Kidney (tissue), 14 donors: ENCODE measurements around the gene CACFD1. TPM values are rescaled to one million over a fixed set of nuclear protein-coding genes. Genes with fewer than 3 reads are reported as not detected.

Source experiments
- DNase-seq, 5 donors: peaks; one replicate each; pipeline ENCODE4 v3.0.0-alpha.2; 2013 to 2020
- FAIRE-seq: peaks from 2 replicates; lab custom pipeline; 2012; peaks lifted over from hg19 to GRCh38; lab: Jason Lieb, UNC
- H3K27ac ChIP-seq, 2 donors: one replicate each; pipeline ENCODE4 v1.7.0; 2013; ENCODE audit warnings: low read depth in 2 of 2, low read length in 2 of 2, inconsistent platforms in 1 of 2
- H3K27me3 ChIP-seq: one replicate; pipeline ENCODE4 v1.7.1; 2013; ENCODE audit warnings: low read length, inconsistent platforms; ENCODE audit not compliant: control insufficient read depth, insufficient read depth
- H3K36me3 ChIP-seq, 3 donors: one replicate each; pipeline versions ENCODE4 v1.7.0 to v1.7.1; 2013; ENCODE audit warnings: low read length in 3 of 3, control low read depth in 1 of 3, inconsistent platforms in 1 of 3; ENCODE audit not compliant: insufficient read depth in 3 of 3, control insufficient read depth in 2 of 3
- H3K4me1 ChIP-seq, 3 donors: one replicate each; pipeline versions ENCODE4 v1.7.0 to v1.7.1; 2013; ENCODE audit warnings: low read length in 3 of 3, inconsistent platforms in 1 of 3, low read depth in 1 of 3; ENCODE audit not compliant: control insufficient read depth in 2 of 3, insufficient read depth in 2 of 3
- H3K4me3 ChIP-seq, 3 donors: one replicate each; pipeline versions ENCODE4 v1.7.0 to v1.8.1; 2013; ENCODE audit warnings: low read length in 3 of 3, control low read depth in 1 of 3, inconsistent platforms in 1 of 3
- H3K9ac ChIP-seq, 3 donors: one replicate each; pipeline versions ENCODE4 v1.7.0 to v1.7.1; 2013; ENCODE audit warnings: low read length in 3 of 3, control low read depth in 1 of 3, inconsistent platforms in 1 of 3
- H3K9me3 ChIP-seq, 3 donors: one replicate each; pipeline versions ENCODE4 v1.7.0 to v1.7.1; 2013; ENCODE audit warnings: low read length in 3 of 3, control low read depth in 1 of 3, inconsistent platforms in 1 of 3; ENCODE audit not compliant: control insufficient read depth in 2 of 3, insufficient read depth in 1 of 3
- CTCF ChIP-seq: IDR thresholded peaks from 3 replicates; pipeline ENCODE4 v1.5.1; 2012; ENCODE audit warnings: mild to moderate bottlenecking, moderate library complexity, borderline replicate concordance; ENCODE audit not compliant: insufficient read depth; ENCODE audit errors: extremely low read depth
- intact Hi-C: fragments of 100-400 bp; cut with DNase I; formaldehyde crosslinking; loops from one replicate; pipeline ENCODE4 v1.11.1; 2022
- polyA plus RNA-seq: library from polyadenylated mRNA; stranded (reverse); fragments of 350-450 nt; fragmentation: Illumina TruSeq; extraction: RNeasy Lipid Tissue Mini Kit (QIAGEN cat#74804); gene quantifications from one replicate; pipeline ENCODE4 v1.2.3, GENCODE V29; 2014; ENCODE audit warnings: low read depth, low replicate concordance; ENCODE audit not compliant: insufficient read depth
- total RNA-seq: library from RNA; stranded (reverse); fragmentation: NEBNext Ultra II Directional; extraction: Animal tissue kit (Norgen Biotek cat#: 25700); gene quantifications from one replicate; pipeline ENCODE4 v1.2.1, GENCODE V29; 2021
- donor health status: control.
- donor health status: control.
- donor health status: control.
- donor health status: control.
- donor health status: control.
- donor health status: DM: yes; HTN: yes; CAD: no.
- donor health status: Normal renal cell carcinoma (clear cell type).

The CACFD1 gene
- total and polyA plus RNA-seq, 2 donors from 2014 or later = 37.3 to 37.8 TPM

DNA sequence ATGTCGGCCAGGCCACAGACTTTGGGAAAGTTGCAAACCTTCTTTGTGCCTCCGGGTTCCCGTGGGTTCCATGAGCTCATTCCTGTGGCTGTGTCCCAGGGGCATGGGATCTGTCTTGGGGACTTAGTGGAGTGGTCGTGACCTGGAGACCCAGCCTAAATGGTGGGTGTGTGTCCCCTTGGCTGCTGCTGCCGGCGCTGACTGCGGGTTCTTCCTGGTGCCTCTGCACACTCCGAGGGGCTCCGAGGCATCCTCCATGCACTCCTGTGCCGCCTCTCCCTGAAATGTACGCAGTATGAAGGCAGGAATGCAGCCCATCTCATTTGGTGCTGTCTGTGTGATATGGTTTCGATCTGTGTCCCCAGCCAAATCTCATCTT, 40.1 kb downstream of the CACFD1 start:
- Histone ChIP-seq H3K27me3 (no peaks in the 10 kb centered on the region), H3K9ac (no peak overlapping the region), H3K4me1 (peaks cover 0 to 7% (median 3%) of the 10 kb centered on the region in 3 donors), H3K27ac (peak overlapping the region in 1 of 2 donors; percentile 33), H3K9me3 (peaks cover 0 to 12% (median 5%) of the 10 kb centered on the region in 3 donors), H3K36me3 (no peaks in the 10 kb centered on the region), H3K4me3 (no peak overlapping the region)
- intact Hi-C loops = no loop called here
- TF ChIP-seq CTCF = no peak
- DNase-seq (peak in 1 of 5 donors; percentile 67), FAIRE-seq (no peak)

DNA sequence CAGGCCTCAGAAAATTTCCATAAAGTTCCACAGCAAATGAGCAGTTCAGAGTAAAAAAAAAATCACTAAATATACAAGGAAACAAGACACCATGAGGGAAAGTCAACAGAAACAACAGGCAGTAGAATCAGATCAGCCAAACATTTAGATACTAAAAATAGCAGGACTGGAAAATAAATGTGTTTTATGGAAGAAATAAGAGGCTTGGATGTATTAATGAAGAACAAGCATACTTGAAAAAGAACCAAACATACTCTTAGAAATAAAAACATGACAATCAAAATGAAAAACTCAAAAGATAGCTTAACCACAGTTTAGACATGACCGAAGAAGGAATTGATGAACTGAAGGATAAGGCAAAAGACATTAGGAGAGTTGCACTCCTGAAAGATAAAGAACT, 42.3 kb downstream of the CACFD1 start:
- no peak for DNase-seq
- Histone ChIP-seq H3K27me3 (no peaks in the 10 kb centered on the region), H3K4me1 (peaks cover 0 to 7% (median 3%) of the 10 kb centered on the region in 3 donors), H3K9ac (no peak overlapping the region), H3K9me3 (peaks cover 0 to 12% (median 5%) of the 10 kb centered on the region in 3 donors), H3K4me3 (no peak overlapping the region), H3K36me3 (no peaks in the 10 kb centered on the region), H3K27ac (no peak overlapping the region)
- intact Hi-C loops = no loop called here
- TF ChIP-seq CTCF = no peak
- no peak for FAIRE-seq

DNA sequence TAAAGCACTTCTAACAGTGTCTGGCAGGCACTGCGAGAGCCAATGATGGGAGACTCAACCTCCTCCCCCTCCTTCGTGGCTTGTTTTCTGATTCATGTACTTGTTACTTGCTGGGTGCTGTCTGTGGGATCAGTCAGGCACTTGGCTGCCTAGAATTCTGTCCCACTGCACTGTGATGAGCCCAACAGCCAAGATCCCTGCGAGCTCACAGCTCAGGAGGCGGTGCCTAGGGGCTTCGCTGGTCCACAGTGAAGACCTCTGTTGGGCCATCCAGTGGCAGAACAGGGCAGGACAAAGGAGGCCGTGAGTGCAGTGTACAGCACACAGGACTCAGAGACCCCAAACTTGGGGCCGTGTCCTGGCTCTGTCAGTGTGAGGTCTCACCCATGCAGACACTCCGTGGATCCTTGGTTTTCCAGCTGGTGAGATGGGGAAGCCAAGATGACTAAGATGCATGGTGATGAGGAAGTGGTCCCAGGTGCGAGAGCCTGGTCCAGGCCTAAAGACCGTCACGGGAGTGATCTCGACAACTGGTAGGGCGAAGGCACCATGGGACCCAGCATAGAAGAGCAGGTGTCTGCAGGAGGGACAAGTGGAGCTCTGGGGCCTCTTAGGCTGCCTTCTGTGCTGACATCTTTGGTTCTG, 45.5 kb downstream of the CACFD1 start:
- DNase-seq = peak in 1 of 5 donors; percentile 30
- intact Hi-C loops = no loop called here
- Histone ChIP-seq H3K9ac (no peak overlapping the region), H3K27ac (no peak overlapping the region), H3K4me3 (no peak overlapping the region), H3K36me3 (no peaks in the 10 kb centered on the region), H3K27me3 (no peaks in the 10 kb centered on the region), H3K9me3 (peaks cover 0 to 12% (median 5%) of the 10 kb centered on the region in 3 donors), H3K4me1 (peaks cover 0 to 9% (median 7%) of the 10 kb centered on the region in 3 donors)
- no peak for FAIRE-seq
- no peak for TF ChIP-seq CTCF
